SKM-1 treated with dmso at 0.1 percent for 144 hours (cell line): Measurements from ENCODE around the gene BPIFB1.

Experiments
- DNase-seq: peaks from one replicate; lab custom pipeline; 2025; ENCODE audit not compliant: unreplicated experiment; lab: John Stamatoyannopoulos, UW

BPIFB1 gene

DNA sequence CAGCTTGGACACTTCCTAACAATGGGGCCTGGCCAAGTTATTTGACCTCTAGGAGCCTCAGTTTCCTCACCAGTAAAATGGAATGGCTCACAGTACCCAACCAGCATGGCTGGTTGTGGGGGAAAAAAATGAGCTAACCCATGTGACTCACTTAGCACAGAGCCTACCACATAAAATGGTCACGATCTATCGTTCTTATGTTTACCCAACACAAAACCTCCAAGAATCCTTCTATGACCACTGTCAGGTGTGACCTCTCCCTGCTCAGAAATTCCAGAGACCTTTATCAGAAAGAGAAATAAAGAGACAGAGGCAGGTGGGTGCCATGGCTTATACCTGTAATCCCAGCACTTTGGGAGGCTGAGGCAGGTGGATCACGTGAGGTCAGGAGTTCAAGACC is 39.4 kb downstream of the BPIFB1 start:
- no peak for DNase-seq

DNA sequence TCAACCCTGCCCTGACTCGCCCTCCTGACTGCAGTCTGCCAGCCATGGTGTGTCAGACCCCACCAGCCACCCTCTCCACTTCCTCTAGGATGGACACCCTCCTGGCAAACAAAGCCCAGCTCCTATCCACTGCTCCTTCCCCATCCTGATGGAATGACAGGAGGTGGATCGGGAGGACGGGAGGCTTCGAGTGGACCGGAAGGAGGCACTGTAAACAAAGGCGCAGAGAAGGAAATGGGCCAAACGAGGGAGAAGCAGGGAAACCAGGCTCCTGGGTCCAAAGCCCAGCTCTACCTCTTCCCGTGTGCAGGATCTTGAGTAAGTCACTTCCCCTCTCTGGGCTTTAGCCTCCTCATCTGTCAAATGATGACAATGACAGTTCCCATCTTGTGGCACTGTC is 40.2 kb downstream of the BPIFB1 start:
- DNase-seq: no peak

DNA sequence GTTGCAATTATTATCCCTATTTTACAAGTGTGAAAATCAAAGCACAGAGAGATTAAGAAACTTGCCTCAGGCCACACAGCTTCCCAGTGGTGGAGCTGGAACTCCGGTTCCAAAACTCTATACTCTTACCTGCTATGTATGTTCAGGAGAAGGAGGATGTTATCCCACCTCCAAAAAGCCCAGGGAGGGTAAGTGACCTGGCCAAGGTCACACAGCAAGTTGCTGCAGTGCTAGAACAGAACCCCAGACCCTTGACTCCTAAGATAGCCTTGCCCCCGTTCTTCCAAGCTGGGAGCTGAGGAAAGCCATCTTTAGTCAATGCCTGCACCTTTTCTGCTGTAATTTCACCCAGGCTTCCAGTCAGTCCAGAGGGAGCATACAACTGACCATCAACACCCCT is 42.3 kb downstream of the BPIFB1 start:
- DNase-seq: no peak

DNA sequence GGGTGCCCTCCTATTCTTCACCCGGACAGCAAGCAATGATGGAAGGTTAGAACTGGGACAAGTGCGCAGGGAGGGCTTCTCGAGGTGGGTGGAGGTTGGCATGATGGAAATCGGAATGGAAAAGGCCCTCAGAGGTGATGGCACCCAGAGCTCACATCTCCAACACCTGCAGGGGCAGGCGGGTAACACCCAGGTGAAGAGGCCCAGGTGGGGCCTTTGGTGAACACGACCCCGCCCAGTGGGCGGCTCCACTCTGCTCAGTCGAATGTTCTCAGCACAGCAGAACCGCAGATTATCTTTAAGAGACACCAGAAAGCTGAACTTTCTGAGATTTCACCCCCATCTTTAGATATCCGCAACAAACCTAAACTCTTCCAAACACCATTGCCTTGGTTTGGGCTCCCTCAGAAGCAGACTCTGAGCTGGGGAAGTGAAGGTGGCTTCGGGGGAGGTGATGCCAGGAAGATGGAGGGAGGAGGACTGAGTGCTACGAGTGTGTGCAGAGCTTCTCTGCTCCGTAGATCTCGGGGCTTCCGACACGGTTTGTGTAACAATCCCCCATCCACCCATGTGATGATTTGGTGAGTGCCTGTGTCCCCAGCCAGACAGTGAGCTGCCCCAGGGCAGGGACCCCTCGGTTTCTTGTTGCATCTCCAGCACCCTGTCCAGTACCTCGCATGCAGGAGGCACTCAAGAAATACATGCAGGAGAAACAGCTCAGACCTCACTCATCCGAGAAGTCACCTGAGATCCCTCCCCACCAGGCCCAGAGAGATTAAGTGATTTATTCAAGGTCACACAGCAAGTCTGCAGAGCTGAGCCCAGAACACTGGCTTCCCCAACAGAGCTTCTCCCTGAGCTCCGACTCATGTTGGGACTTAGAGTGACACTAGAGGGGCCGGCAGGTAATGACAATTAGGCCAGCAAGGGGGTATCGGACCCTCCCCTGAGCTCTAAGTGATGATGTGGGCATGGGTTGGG is 45.4 kb downstream of the BPIFB1 start:
- DNase-seq: no peak

DNA sequence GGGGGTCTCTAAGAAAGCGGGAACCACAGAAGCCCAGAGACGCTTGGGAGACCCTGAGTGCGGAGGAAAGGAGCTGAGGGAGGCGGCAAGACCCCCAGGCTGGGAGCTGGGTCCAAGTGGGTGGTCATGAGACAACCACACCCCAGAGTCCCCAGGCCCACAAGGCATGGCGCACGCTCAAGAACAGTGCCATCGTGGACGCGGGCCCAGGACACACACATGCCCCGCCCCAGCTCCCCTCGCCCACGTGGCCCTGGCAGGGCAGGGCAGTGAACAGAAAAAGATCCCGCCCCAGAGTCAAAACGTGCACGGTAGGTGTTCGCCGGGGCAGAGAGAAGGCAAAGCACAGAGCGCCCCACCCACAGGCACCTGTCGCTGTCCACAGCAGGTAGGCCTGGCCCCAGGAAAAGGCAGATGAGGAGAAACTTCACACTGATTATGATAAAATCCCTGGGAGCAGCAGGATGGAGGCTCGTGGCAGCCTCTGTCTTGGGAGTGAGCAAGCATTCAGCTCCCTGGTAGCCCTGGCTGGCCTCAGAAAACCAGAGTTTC is 50.0 kb downstream of the BPIFB1 start:
- no peak for DNase-seq

DNA sequence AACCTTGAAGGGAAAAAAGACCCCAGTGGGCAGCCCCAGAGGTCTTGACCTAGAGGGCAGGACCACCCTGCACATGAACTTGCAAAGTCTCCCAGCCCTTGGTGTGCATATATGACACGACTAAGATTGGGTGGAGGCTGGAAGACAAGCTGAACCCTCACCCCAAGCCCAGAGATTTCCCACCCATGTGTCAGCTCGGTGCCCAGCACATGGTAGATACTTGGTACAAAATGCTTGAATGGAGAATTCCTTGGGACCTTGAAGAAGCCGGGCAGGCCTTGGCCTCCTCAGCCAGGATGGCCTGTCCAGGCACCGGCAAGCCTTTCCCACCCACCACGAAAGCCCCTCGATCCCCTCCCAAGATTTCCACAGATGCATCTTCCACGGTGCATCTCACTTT is 50.6 kb downstream of the BPIFB1 start:
- DNase-seq: no peak

DNA sequence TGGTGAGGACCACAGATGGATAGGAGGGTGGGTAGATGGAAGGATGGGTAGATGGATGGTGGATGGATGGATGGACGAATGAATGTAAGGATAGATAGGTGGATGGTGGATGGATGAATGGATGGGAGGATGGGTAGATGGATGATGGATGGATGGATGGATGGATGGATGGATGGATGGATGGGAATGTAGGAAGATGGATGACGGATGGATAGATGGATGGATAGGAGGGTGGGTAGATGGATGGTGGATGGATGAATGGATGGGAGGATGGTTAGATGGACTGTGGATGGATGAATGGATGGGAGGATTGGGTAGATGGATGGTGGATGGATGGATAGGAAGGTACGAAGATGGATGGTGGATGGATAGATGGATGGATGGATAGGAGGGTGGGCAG is 51.1 kb downstream of the BPIFB1 start:
- no peak for DNase-seq

DNA sequence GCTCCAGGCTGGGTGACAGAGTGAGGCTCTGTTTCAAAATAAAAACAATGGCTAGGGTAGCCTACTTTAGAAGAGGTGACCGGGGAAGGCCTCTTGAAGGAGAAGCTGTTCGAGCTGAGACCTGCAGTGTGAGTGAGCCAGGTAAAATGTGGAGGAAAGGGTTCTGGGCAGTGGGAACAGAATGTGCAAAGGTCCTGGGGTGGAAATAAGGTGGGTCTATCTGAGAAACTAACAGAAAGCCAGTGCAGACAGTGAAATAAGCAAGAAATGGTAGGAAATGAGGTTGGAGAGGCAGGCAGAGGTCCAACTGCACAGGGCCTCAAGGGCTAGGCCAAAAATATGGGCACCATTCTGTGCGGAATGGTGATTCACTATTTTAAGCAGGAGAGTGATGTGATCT is 53.4 kb downstream of the BPIFB1 start:
- DNase-seq: no peak

DNA sequence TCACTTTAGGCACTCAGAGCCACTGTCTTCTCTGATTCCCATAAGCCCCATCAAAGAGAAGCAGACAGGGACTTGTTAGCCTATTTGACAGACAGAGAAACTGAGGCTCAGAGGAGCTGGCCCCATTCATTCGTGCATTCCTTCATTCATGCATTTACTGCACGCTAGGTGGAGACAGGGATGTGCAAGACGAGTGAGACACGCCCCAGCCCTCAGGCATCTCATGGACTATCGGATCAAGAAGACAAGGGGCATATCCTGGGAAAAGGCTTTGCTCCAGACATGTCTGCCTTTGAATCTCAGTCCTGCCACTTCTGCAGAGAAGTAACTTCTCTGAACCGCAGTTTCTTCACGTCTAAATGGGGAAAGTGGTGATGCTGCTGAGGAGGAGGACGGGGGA is 54.1 kb downstream of the BPIFB1 start:
- DNase-seq: no peak

DNA sequence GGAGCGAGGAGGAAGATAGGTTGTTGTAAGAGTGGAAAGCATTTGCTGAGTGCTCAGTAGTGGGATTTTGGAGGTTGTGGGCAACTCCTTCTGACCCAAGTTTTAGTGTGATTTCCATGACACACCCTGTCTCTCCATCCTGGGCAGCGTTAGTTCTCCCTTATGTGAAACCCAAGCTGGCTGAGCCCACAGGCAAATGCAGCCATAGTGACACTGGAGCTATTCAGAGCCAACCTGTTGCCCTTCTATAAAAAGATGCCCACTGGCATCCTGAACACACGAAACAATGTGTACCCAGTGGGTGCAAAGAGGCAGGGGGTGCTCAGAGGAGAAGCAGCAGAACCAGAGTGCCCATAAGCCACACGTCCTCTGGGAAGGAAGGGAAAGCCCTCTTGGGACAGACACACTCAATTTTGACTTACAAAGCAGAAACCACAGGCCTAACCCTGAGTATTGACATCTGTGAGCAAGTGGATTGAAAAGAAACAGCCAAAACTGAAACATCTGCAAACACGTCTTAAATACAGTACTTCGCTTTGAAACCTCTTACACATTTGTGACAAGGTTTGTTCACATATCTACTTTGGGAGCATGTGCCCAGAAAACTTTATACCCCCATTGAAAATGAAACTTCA is 54.6 kb downstream of the BPIFB1 start:
- no peak for DNase-seq

DNA sequence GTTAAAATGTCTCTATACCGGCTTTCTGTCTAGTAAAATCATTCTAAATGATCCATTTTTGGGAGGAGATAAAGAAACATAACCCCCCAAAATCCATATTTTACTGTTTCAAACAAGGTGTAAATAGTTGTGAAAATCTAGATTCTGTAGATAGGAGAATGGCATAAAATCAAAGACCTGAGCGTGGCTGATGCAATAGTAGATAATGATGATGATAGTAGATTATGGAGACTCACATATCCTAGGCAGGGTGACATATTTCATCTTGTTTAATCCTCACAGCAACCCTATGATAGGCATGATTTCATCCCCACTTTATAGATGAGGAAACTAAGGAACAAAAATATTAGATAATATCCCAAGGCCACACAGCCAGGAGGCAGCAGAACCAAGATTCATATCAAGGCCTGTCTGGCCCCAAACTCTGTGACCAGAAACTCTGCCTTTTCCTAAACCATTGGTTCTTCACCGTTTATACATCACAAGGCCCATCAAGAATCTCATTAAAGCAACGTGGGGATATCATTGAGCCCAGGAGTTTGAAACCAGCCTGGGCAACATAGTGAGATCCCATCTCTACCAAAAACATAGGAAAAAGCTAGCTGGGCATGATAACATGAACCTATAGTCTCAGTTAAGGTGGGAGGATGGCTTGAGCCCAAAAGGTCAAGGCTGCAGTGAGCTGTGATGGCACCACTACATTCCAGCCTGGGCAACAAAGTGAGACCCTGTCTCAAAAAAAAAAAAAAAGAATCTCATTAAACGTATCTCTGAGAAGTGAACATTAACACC is 55.6 kb downstream of the BPIFB1 start:
- DNase-seq: no peak

DNA sequence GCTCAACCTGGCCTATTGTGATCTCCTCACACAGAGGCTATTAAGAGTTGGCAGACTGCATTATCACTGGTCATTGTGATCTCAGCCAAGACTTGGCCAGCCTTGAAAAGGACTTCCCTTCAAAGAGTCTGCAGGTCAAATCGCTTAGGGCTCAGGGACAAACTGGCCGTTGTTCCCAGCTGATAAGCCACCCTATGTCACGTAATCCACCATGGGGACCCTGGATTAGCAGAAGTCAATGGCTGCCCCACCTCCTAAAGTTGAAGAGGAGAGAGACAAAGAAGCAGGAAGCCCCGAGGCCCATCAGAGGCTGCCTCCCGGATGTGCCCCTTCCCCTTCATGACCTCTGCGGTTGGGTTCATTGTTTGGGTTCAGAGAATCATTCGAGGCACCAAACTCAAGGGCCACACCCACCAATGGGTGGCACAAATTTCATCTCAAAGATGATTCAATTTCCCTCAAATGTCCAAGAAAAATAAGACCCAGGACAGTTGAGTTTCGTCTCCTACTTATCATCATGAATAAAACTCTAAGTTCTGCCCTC is 56.6 kb downstream of the BPIFB1 start:
- no peak for DNase-seq

DNA sequence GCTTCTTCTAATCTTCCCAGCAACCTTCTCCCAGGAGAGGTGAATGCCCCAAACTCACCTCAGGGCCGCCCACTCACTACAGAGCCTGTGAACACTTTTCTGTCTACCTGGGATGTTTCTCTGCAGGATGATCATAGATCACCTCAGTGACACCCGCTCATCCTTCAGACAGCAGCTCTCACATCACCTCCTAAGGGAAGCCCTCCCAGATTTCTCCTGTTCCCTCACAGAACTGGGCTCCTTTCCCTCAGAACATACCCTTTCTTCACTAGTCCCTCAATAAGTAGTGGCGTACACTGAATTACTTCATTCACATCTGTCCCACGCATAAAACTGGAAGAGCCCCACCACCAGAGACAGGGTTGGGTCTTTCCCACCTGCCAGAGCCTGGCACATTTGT is 60.5 kb downstream of the BPIFB1 start:
- no peak for DNase-seq

DNA sequence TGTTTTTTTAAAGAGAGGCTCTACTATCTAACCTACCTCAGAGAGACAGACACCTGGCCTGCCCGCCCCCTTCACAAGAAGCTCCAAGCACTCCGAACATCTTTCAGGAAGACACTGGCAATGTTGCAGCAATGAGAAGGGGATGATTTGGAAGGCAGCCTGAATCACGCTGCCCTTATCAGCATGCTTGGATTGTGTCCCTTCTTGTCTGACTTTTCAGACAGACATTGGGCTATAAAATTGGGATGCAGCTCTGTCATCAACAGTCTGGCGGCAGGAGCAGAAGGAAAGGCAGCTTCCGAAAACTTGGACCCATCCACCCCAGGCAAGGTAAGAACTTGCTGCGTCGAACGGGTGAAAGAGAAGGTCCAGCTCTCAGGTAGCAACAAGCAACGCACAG is 62.3 kb downstream of the BPIFB1 start:
- DNase-seq: no peak

DNA sequence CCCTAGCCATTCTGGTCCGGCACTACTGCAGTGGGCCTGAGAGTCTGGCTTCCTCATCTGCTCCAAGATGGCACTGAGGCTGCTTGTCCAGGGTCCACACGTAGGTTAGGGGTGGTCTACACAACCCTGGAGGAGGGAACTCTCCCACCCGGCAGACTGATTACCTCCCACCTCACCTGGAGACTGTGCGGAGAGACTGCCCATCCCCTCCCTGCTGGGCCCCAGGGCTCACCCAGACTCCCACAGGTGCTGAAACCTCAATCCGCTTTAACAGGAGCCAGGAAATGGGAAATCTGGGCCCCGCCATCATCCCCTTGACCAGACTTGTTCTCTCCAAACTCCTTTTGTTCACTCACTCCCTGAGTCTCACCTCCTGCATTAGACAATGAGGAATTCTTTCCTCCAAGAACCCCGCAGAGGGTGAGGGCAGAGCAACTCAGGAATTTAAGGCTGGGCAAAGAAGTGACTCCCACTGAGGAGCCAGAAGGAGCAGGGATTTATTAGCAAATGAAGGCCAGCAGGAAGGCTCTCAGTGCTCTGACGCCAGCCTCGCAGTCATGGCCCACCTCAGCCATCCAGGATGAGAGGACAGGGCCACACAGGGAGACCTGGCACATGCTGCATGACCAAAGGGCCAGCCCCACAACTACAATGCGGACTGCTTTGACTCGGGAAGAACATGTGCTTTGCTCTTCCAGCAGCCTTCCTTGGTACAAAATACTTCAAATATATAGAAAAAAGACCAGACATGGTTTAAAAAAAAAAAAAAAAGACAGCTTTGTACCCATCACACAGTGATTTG is 65.3 kb downstream of the BPIFB1 start:
- no peak for DNase-seq

DNA sequence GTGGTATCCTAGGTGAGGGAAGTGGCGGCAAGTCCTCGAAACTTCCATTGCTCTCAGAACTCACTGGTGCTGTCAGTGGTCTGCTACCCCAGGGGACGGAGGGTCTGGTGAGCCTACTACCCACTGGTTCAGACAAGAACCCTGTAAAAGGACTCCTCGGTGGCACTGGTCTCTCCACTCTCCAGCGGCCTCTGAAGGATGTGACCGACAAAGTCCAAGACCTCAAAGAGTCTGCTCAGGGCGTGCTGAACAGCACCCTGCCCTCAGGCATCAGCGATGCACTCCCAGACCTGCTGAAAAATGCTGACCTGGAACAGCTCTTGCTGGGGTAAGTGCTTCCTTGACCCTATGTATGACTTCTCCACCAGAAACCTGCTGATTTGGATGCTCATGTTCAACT is 66.5 kb downstream of the BPIFB1 start:
- no peak for DNase-seq

DNA sequence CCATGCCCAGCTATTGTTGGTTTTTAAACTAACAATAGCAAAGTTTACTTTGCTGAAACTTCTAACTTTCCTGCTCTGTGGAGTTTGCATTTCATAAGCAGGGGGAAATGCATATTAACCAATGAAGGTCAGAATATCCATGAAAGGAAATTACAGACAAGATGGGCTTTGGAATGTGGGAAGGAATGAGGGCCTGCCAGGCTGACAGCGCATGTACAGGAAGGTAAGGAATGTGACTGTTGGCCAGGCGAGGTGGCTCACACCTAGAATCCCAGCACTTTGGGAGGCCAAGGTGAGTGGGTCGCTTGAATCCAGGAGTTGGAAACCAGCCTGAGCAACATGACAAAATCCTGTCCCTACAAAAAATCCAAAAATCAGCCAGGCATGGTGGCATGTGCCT is 68.7 kb downstream of the BPIFB1 start:
- no peak for DNase-seq

DNA sequence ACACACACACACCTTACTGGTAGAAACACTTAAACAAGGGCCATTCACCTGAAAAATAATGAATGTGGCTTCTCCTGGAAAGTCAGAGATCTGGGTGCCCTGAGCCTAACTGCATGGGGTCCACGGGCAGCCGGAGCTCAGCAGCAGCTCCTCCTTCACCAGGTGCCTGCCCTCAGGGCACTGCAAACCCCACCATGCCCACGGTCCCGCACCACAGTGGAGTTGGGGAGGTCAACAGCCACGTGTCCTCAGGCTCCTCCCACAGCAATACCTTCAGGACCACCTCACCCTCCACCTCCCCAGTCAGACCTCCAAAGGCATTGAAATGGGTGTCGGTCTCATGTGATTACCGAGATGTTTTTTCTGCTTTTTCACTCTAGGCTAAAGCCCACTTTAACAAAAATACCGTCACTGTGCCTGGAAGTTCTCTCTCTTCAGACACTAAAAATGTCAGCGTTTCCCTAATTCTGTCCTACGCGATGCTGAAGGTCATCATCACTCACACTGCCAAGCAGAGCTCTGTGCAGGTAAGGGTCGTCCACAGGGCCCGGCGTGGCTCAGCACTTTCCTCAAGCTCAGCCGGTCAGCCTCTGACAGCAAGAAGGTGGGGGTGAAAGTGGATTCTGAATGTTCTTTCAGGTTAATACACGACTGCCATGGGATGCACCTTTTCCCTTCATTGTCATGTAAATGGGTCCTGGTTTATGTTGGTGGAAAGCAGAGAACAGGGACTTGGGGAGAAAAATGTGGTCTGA is 69.4 kb downstream of the BPIFB1 start:
- no peak for DNase-seq

DNA sequence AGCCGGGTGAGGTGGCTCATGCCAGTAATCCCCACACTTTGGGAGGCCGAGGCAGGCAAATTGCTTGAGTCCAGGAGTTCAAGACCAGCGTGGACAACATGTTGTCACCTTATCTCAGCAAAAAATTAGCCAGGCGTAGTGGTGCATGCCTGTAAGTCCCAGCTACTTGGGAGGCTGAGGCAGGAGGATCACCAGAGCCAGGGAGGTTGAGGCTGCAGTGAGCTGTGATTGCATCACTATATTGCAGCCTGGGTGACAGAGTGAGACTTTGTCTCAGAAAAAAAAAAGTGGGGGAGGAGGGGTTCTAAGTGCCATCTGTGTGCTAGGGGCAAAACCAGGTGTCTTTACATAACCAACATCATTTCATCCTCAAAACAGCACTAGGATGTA is 70.0 kb downstream of the BPIFB1 start:
- DNase-seq: no peak
